ENCODE measurements around the gene DNAJC13. TPM values are rescaled to one million over a fixed set of nuclear protein-coding genes. Genes with fewer than 3 reads are reported as not detected.

DNAJC13 gene
- total RNA-seq, 4 donors from 2014 or later, result 21.9 to 35.2 (median 26.5) TPM

DNA sequence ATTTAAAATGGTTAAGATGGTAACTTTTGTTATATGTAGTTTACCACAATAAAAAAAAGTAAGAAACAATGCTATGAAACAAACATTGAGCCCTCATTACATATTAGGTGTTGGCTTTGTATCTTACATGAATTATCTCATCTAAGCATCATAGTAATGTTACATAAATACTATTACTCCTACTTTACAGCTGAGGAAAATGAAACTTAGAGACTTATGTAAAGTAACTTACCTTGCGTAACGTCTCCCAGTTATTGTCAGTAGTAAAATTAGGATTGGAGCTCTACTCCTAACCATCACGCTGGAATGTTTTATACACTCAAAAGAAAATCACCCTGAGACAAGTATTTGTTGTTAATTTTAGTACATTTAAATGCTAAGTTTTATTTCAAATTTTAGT, 42.2 kb downstream of the DNAJC13 start:
- ATAC-seq (no peak), DNase-seq (no peak)
- no peak for TF ChIP-seq POLR2A (IDR thresholded peaks at IDR 0.05)
- TF ChIP-seq, protein P1, sequence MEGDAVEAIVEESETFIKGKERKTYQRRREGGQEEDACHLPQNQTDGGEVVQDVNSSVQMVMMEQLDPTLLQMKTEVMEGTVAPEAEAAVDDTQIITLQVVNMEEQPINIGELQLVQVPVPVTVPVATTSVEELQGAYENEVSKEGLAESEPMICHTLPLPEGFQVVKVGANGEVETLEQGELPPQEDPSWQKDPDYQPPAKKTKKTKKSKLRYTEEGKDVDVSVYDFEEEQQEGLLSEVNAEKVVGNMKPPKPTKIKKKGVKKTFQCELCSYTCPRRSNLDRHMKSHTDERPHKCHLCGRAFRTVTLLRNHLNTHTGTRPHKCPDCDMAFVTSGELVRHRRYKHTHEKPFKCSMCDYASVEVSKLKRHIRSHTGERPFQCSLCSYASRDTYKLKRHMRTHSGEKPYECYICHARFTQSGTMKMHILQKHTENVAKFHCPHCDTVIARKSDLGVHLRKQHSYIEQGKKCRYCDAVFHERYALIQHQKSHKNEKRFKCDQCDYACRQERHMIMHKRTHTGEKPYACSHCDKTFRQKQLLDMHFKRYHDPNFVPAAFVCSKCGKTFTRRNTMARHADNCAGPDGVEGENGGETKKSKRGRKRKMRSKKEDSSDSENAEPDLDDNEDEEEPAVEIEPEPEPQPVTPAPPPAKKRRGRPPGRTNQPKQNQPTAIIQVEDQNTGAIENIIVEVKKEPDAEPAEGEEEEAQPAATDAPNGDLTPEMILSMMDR (IDR thresholded peaks at IDR 0.05 in 4 of 5, conservative IDR thresholded peaks at IDR 0.05 in 1 of 5), result no peak
- Histone ChIP-seq H3K27ac (no peak overlapping the region), H3K4me1 (no peaks in the 10 kb centered on the region), H3K27me3 (no peaks in the 10 kb centered on the region), H3K9me3 (no peaks in the 10 kb centered on the region), H3K36me3 (peaks cover 0 to 83% of the 10 kb centered on the region in 2 donors), H3K4me3 (no peak overlapping the region)
- intact Hi-C loops (cut with DNase I; ENCODE audit: low total_unique reads) (no loop called here), in situ Hi-C loops (cut with MboI; ENCODE audit: low sequenced_read_pairs in 4 of 4) (no loop called here)

DNA sequence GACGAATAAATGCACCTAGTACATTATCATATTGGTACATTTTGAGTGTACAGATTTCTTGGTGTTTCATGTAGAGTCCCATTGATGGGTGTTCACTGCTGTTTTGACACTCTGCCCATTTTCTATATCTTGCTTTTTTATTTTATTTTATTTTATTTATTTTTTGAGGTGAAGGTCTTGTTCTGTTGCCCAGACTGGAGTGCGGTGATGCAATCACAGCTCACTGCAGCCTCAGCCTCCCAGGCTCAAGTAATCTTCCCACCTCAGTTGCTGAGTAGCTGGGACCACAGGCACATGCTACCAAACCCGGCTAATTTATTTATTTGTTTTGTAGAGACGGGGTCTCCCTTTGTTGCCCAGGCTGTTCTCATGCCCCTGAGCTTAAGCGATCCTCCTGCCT, 44.2 kb downstream of the DNAJC13 start:
- no peak overlapping the region for H3K4me3 ChIP-seq
- ATAC-seq (no peak), DNase-seq (no peak)
- no peak overlapping the region for H3K27ac ChIP-seq
- H3K36me3 ChIP-seq, result peaks cover 0 to 72% of the 10 kb centered on the region in 2 donors
- H3K27me3 ChIP-seq, result no peaks in the 10 kb centered on the region
- intact Hi-C loops (cut with DNase I; ENCODE audit: low total_unique reads) (no loop called here), in situ Hi-C loops (cut with MboI; ENCODE audit: low sequenced_read_pairs in 4 of 4) (no loop called here)
- no peak for TF ChIP-seq POLR2A (IDR thresholded peaks at IDR 0.05)
- no peaks in the 10 kb centered on the region for H3K9me3 ChIP-seq
- no peaks in the 10 kb centered on the region for H3K4me1 ChIP-seq

DNA sequence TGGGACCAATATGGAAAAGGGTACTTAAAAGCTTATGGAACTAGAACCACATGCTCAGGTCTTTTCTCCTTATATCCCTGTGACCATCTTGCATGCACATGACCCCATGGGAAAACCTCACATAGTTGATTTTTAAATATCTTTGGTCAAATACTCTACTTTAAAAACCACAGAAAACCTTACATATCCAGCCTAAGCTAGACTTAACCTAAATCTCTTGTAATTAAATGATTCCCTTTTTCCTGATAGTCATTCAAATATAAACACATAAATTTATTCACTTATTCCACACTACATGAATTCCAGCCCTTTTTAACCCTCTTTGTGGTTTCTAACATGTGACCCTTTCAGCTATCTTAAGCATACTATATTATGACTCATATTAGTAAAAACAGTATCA, 46.8 kb downstream of the DNAJC13 start:
- no peaks in the 10 kb centered on the region for H3K4me1 ChIP-seq
- intact Hi-C loops (cut with DNase I; ENCODE audit: low total_unique reads), result no loop called here
- ATAC-seq (no peak), DNase-seq (no peak)
- peaks cover 0 to 68% of the 10 kb centered on the region in 2 donors for H3K36me3 ChIP-seq
- H3K27me3 ChIP-seq, result no peaks in the 10 kb centered on the region
- H3K4me3 ChIP-seq, result no peak overlapping the region
- no peaks in the 10 kb centered on the region for H3K9me3 ChIP-seq
- in situ Hi-C loops (cut with MboI; ENCODE audit: low sequenced_read_pairs in 4 of 4), result no loop called here
- TF ChIP-seq POLR2A (IDR thresholded peaks at IDR 0.05), result no peak
- TF ChIP-seq, protein P1 (IDR thresholded peaks at IDR 0.05 in 4 of 5, conservative IDR thresholded peaks at IDR 0.05 in 1 of 5), result no peak
- H3K27ac ChIP-seq, result no peak overlapping the region

DNA sequence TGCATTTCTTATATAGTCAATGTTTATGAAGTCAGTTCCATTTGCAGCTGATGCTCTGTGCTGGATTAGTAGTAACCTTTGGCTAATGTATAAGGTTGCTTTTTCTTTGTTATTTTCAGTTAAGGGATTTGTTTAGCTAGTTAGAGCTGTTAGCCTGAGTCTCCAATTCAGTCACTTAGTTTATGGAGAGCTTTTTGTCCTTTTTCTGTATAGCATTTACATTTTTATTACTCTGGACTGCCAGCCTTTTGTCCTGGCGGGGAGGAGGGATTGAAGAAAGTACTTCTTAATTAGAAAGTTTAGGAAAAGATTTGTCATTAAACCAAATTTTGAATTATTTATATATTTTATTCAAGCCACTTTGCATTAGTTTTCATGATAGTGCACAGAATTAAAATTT, 52.0 kb downstream of the DNAJC13 start:
- no peak for ATAC-seq
- TF ChIP-seq, protein P1 (IDR thresholded peaks at IDR 0.05 in 4 of 5, conservative IDR thresholded peaks at IDR 0.05 in 1 of 5), result no peak
- no peak for TF ChIP-seq POLR2A (IDR thresholded peaks at IDR 0.05)

DNA sequence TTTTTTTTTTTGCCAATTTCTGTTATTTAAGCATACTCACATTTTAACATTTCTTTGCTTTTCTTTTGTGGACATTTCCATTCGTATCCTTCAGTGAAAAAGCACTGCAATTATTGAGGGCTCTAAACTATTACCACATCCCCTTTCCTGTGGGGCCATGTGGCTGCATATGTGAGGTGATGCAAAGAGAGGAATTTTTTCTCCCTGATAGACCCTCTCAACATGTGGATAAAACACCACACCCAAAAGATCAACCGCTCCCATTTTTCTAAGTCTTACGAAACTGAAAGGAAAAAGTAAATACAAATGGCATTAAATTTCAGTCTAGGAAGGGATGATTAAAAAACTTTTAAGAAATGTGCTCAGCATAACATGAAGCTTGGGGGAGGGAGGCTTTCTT, 68.8 kb downstream of the DNAJC13 start:
- no peak overlapping the region for H3K4me3 ChIP-seq
- ATAC-seq (no peak), DNase-seq (no peak)
- in situ Hi-C loops (cut with MboI; ENCODE audit: low sequenced_read_pairs in 4 of 4), result loop anchor here in 1 of 4 donors (25.0 kb wide), 1 partner anchor 201 kb away; no protein-coding TSS in a partner anchor
- intact Hi-C loops (cut with DNase I; ENCODE audit: low total_unique reads), result no loop called here
- H3K27ac ChIP-seq, result no peak overlapping the region
- TF ChIP-seq, protein P1 (IDR thresholded peaks at IDR 0.05 in 4 of 5, conservative IDR thresholded peaks at IDR 0.05 in 1 of 5), result no peak
- no peaks in the 10 kb centered on the region for H3K4me1 ChIP-seq
- no peaks in the 10 kb centered on the region for H3K9me3 ChIP-seq
- H3K27me3 ChIP-seq, result no peaks in the 10 kb centered on the region
- H3K36me3 ChIP-seq, result peaks cover 0 to 76% of the 10 kb centered on the region in 2 donors

More for the DNA sequence above, 52.0 kb downstream of the DNAJC13 start:
- in situ Hi-C loops (cut with MboI; ENCODE audit: low sequenced_read_pairs in 4 of 4) (no loop called here), intact Hi-C loops (cut with DNase I; ENCODE audit: low total_unique reads) (no loop called here)
- no peak overlapping the region for H3K4me3 ChIP-seq
- H3K36me3 ChIP-seq, result peaks cover 0 to 43% of the 10 kb centered on the region in 2 donors
- DNase-seq, result no peak
- H3K27ac ChIP-seq, result no peak overlapping the region
- H3K9me3 ChIP-seq, result no peaks in the 10 kb centered on the region
- no peaks in the 10 kb centered on the region for H3K4me1 ChIP-seq
- H3K27me3 ChIP-seq, result no peaks in the 10 kb centered on the region

Measured in gastrocnemius medialis (tissue), 4 donors.